Measurements from ENCODE around the gene CDK16. TPM values are rescaled to one million over a fixed set of nuclear protein-coding genes. Genes with fewer than 3 reads are reported as not detected.

Gene CDK16
- total and polyA plus RNA-seq, 11 donors, result 100 to 209 (median 142) TPM

DNA sequence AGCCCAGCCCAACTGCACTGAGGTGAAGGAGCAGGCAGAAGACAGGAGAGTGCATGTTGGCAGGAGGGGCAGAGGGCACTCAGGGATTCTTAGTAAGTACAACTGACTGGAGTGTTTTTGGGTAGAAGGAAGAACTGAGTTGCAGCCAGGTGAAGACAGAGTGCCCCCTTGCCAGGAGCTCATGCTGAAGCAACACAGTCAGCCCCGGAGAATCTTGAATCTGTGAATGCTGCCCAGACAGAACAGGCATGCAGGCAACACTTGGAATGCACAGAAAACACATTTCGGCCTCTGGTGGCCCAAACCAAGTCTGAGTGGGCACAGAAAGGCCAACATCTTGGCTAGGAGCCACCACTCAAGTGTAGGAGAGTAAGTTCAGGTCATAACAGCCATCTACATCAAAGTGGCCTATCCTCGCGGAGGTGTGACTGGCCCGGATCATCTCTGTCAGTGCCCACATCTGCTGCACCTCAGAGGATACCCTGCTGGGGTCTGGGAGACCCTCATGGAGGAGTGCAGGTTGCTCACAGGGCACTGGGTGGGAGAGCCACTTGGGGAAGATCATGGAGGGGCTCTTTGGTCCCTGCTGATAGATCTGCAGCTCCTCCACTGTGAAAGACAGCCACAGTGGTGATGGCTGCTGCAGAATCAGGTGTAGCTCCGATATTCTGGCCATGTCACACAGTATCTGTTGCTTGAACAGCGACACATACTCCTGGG, 54.7 kb downstream of the CDK16 start:
- Histone ChIP-seq H3K9me3 (no peaks in the 10 kb centered on the region), H3K4me1 (no peaks in the 10 kb centered on the region), H3K27ac (no peak overlapping the region), H3K36me3 (no peaks in the 10 kb centered on the region), H3K4me3 (no peak overlapping the region), H3K27me3 (peaks cover 0 to 21% (median 0%) of the 10 kb centered on the region in 9 donors)
- intact Hi-C loops (cut with DNase I), result no loop called here
- 66 to 92% (median 85%) methylated on average over 4 to 7 of the region's 7 CpGs for WGBS, 4 donors
- DNase-seq (no peak), ATAC-seq (no peak)
- no peak for TF ChIP-seq POLR2A (IDR thresholded peaks at IDR 0.05)
- TF ChIP-seq, protein P1, sequence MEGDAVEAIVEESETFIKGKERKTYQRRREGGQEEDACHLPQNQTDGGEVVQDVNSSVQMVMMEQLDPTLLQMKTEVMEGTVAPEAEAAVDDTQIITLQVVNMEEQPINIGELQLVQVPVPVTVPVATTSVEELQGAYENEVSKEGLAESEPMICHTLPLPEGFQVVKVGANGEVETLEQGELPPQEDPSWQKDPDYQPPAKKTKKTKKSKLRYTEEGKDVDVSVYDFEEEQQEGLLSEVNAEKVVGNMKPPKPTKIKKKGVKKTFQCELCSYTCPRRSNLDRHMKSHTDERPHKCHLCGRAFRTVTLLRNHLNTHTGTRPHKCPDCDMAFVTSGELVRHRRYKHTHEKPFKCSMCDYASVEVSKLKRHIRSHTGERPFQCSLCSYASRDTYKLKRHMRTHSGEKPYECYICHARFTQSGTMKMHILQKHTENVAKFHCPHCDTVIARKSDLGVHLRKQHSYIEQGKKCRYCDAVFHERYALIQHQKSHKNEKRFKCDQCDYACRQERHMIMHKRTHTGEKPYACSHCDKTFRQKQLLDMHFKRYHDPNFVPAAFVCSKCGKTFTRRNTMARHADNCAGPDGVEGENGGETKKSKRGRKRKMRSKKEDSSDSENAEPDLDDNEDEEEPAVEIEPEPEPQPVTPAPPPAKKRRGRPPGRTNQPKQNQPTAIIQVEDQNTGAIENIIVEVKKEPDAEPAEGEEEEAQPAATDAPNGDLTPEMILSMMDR (IDR thresholded peaks at IDR 0.05), result no peak

- DNase-seq (no peak), ATAC-seq (no peak)
- H3K4me3 ChIP-seq, result no peak overlapping the region
- TF ChIP-seq, protein P1 (IDR thresholded peaks at IDR 0.05), result no peak
- no peak for TF ChIP-seq POLR2A (IDR thresholded peaks at IDR 0.05)
- intact Hi-C loops (cut with DNase I), result no loop called here
- no peak overlapping the region for H3K27ac ChIP-seq
- no peaks in the 10 kb centered on the region for H3K4me1 ChIP-seq
- 53 to 57% (median 55%) methylated on average over 2 of the region's 2 CpGs for WGBS, 4 donors
- H3K9me3 ChIP-seq, result no peaks in the 10 kb centered on the region
- H3K36me3 ChIP-seq, result no peaks in the 10 kb centered on the region
- peaks cover 0 to 38% (median 0%) of the 10 kb centered on the region in 9 donors for H3K27me3 ChIP-seq
These were observed 60.2 kb downstream of the CDK16 start for GRCh38 chrX:47278691-47279090.

Other genes starting within 250 kb of the CDK16 start
- gene RGN, start 140.2 kb upstream of the CDK16 start, total RNA-seq, result 10 to 100 TPM in 8 of 9 donors, 1 to 10 TPM in 1; 6.5 to 23.6 (median 18.4) TPM
- 10 to 100 TPM in 1 of 2 donors, 1 to 10 TPM in 1; 3.2 to 16.0 TPM for gene RGN, start 140.2 kb upstream of the CDK16 start, polyA plus RNA-seq
- gene NDUFB11, start 74.0 kb upstream of the CDK16 start, total RNA-seq, result 100 to 1,000 TPM; 133 to 217 (median 173) TPM
- 100 to 1,000 TPM; 128 to 254 TPM for gene NDUFB11, start 74.0 kb upstream of the CDK16 start, polyA plus RNA-seq
- gene RBM10, start 73.5 kb upstream of the CDK16 start, total RNA-seq, result 10 to 100 TPM; 17.5 to 44.6 (median 28.3) TPM
- 10 to 100 TPM; 21.2 to 40.9 TPM for gene RBM10, start 73.5 kb upstream of the CDK16 start, polyA plus RNA-seq
- 100 to 1,000 TPM; 116 to 171 (median 130) TPM for gene UBA1, start 24.9 kb upstream of the CDK16 start, total RNA-seq
- 100 to 1,000 TPM in 1 of 2 donors, 10 to 100 TPM in 1; 86.9 to 134 TPM for gene UBA1, start 24.9 kb upstream of the CDK16 start, polyA plus RNA-seq
- 10 to 100 TPM; 28.2 to 68.9 (median 45.9) TPM for gene USP11, start 14.3 kb downstream of the CDK16 start, total RNA-seq
- 10 to 100 TPM; 17.9 to 29.3 TPM for gene USP11, start 14.3 kb downstream of the CDK16 start, polyA plus RNA-seq
- under 1 TPM in 2 of 9 donors, not detected in 7; 0.16 to 0.25 TPM for gene ZNF157, start 151.9 kb downstream of the CDK16 start, total RNA-seq
- gene ZNF157, start 151.9 kb downstream of the CDK16 start, polyA plus RNA-seq, result under 1 TPM in 1 of 2 donors, not detected in 1; 0.06 TPM

All from heart left ventricle (tissue), 16 donors.